ENCODE measurements around the gene AREL1. TPM values are rescaled to one million over a fixed set of nuclear protein-coding genes. Genes with fewer than 3 reads are reported as not detected.

AREL1 gene
- total RNA-seq, 2 experiments from 2014 or later: 43.6 to 44.2 TPM

- Mint-ChIP-seq H3K27me3 (no peaks in the 10 kb centered on the region), H3K4me3 (no peak overlapping the region), H3K4me1 (peaks cover 21% of the 10 kb centered on the region), H3K27ac (no peak overlapping the region), H3K36me3 (peaks cover 46% of the 10 kb centered on the region), H3K9me3 (ENCODE audit: low read depth) (no peaks in the 10 kb centered on the region)
- DNase-seq: no peak
- no peak for ATAC-seq
- CTCF ChIA-PET: interaction anchor here (0.6 kb wide), 1 partner anchor 140 kb away, joined by 3 read pairs; no protein-coding TSS in a partner anchor
Observed at GRCh38 chr14:74664717-74665116, 48.2 kb downstream of the AREL1 start.

GRCh38 chr14:74663884-74664283, 49.0 kb downstream of the AREL1 start:
- Mint-ChIP-seq H3K27me3 (no peaks in the 10 kb centered on the region), H3K4me3 (no peak overlapping the region), H3K36me3 (peaks cover 41% of the 10 kb centered on the region), H3K4me1 (peaks cover 18% of the 10 kb centered on the region), H3K27ac (no peak overlapping the region), H3K9me3 (ENCODE audit: low read depth) (no peaks in the 10 kb centered on the region)
- CTCF ChIA-PET: no interaction called here
- no peak for DNase-seq
- ATAC-seq: no peak

- Mint-ChIP-seq H3K4me1 (peaks cover 7% of the 10 kb centered on the region), H3K27ac (no peak overlapping the region), H3K4me3 (no peak overlapping the region), H3K27me3 (no peaks in the 10 kb centered on the region), H3K36me3 (peaks cover 28% of the 10 kb centered on the region), H3K9me3 (ENCODE audit: low read depth) (no peaks in the 10 kb centered on the region)
- ATAC-seq (no peak), DNase-seq (no peak)
- CTCF ChIA-PET: interaction anchor here (0.6 to 0.8 kb wide), 2 partner anchors 50 to 571 kb away, joined by 3 read pairs; partner anchors contain the start of gene LTBP2
Observed at GRCh38 chr14:74661726-74662450, 51.0 kb downstream of the AREL1 start.

GRCh38 chr14:74660863-74661262, 52.0 kb downstream of the AREL1 start:
- Mint-ChIP-seq H3K27ac (no peak overlapping the region), H3K36me3 (peaks cover 25% of the 10 kb centered on the region), H3K27me3 (no peaks in the 10 kb centered on the region), H3K4me3 (no peak overlapping the region), H3K4me1 (peaks cover 4% of the 10 kb centered on the region), H3K9me3 (ENCODE audit: low read depth) (no peaks in the 10 kb centered on the region)
- DNase-seq: no peak
- ATAC-seq: no peak
- CTCF ChIA-PET: no interaction called here

- Mint-ChIP-seq H3K4me3 (no peak overlapping the region), H3K27ac (no peak overlapping the region), H3K9me3 (ENCODE audit: low read depth) (no peaks in the 10 kb centered on the region), H3K36me3 (peaks cover 23% of the 10 kb centered on the region), H3K4me1 (no peaks in the 10 kb centered on the region), H3K27me3 (no peaks in the 10 kb centered on the region)
- DNase-seq (no peak), ATAC-seq (no peak)
- CTCF ChIA-PET: no interaction called here
Observed at GRCh38 chr14:74660167-74660566, 52.7 kb downstream of the AREL1 start.

GRCh38 chr14:74658535-74659131, 54.2 kb downstream of the AREL1 start:
- H3K4me1 Mint-ChIP-seq: no peaks in the 10 kb centered on the region
- H3K9me3 Mint-ChIP-seq (ENCODE audit: low read depth): no peaks in the 10 kb centered on the region
- CTCF ChIA-PET: interaction anchor here (1.0 to 1.3 kb wide), 2 partner anchors 47 to 146 kb away, joined by 3 read pairs; partner anchors contain the start of gene LTBP2
- no peak for DNase-seq
- peaks cover 14% of the 10 kb centered on the region for H3K36me3 Mint-ChIP-seq
- no peaks in the 10 kb centered on the region for H3K27me3 Mint-ChIP-seq
- no peak overlapping the region for H3K27ac Mint-ChIP-seq
- no peak overlapping the region for H3K4me3 Mint-ChIP-seq
- ATAC-seq: no peak

GRCh38 chr14:74656964-74657363, 55.9 kb downstream of the AREL1 start:
- ATAC-seq (no peak), DNase-seq (no peak)
- no peaks in the 10 kb centered on the region for H3K9me3 Mint-ChIP-seq (ENCODE audit: low read depth)
- H3K4me3 Mint-ChIP-seq: no peak overlapping the region
- no peak overlapping the region for H3K27ac Mint-ChIP-seq
- CTCF ChIA-PET: interaction anchor here (0.7 to 1.4 kb wide), 3 partner anchors 10 to 45 kb away, joined by 3 to 4 read pairs (median 3); partner anchors contain the start of gene LTBP2
- H3K27me3 Mint-ChIP-seq: no peaks in the 10 kb centered on the region
- H3K36me3 Mint-ChIP-seq: peaks cover 9% of the 10 kb centered on the region
- H3K4me1 Mint-ChIP-seq: no peaks in the 10 kb centered on the region

- no peaks in the 10 kb centered on the region for H3K27me3 Mint-ChIP-seq
- CTCF ChIA-PET: interaction anchor here (1.4 kb wide), 1 partner anchor 11 kb away, joined by 3 read pairs; no protein-coding TSS in a partner anchor
- no peak overlapping the region for H3K27ac Mint-ChIP-seq
- no peaks in the 10 kb centered on the region for H3K9me3 Mint-ChIP-seq (ENCODE audit: low read depth)
- H3K4me1 Mint-ChIP-seq: peaks cover 8% of the 10 kb centered on the region
- H3K4me3 Mint-ChIP-seq: no peak overlapping the region
- DNase-seq (no peak), ATAC-seq (no peak)
- peaks cover 4% of the 10 kb centered on the region for H3K36me3 Mint-ChIP-seq
Observed at GRCh38 chr14:74655599-74656395, 57.1 kb downstream of the AREL1 start.

- no peak overlapping the region for H3K4me3 Mint-ChIP-seq
- H3K27me3 Mint-ChIP-seq: no peaks in the 10 kb centered on the region
- peaks cover 4% of the 10 kb centered on the region for H3K36me3 Mint-ChIP-seq
- CTCF ChIA-PET: no interaction called here
- ATAC-seq (no peak), DNase-seq (no peak)
- no peaks in the 10 kb centered on the region for H3K9me3 Mint-ChIP-seq (ENCODE audit: low read depth)
- no peak overlapping the region for H3K27ac Mint-ChIP-seq
- peaks cover 8% of the 10 kb centered on the region for H3K4me1 Mint-ChIP-seq
Observed at GRCh38 chr14:74654931-74655330, 57.9 kb downstream of the AREL1 start.

GRCh38 chr14:74653386-74654138, 59.3 kb downstream of the AREL1 start:
- DNase-seq (no peak), ATAC-seq (no peak)
- Mint-ChIP-seq H3K27me3 (no peaks in the 10 kb centered on the region), H3K27ac (no peak overlapping the region), H3K4me3 (no peak overlapping the region), H3K4me1 (peaks cover 8% of the 10 kb centered on the region), H3K9me3 (ENCODE audit: low read depth) (no peaks in the 10 kb centered on the region), H3K36me3 (peaks cover 2% of the 10 kb centered on the region)
- CTCF ChIA-PET: interaction anchor here (1.3 to 2.4 kb wide), 3 partner anchors 8 to 41 kb away, joined by 5 to 6 read pairs (median 5); partner anchors contain the start of gene LTBP2

GRCh38 chr14:74652541-74652940, 60.3 kb downstream of the AREL1 start:
- CTCF ChIA-PET: interaction anchor here (2.4 kb wide), 1 partner anchor 10 kb away, joined by 6 read pairs; no protein-coding TSS in a partner anchor
- peaks cover 2% of the 10 kb centered on the region for H3K36me3 Mint-ChIP-seq
- H3K27me3 Mint-ChIP-seq: no peaks in the 10 kb centered on the region
- H3K4me1 Mint-ChIP-seq: peaks cover 8% of the 10 kb centered on the region
- H3K4me3 Mint-ChIP-seq: no peak overlapping the region
- no peaks in the 10 kb centered on the region for H3K9me3 Mint-ChIP-seq (ENCODE audit: low read depth)
- H3K27ac Mint-ChIP-seq: no peak overlapping the region
- ATAC-seq (no peak), DNase-seq (no peak)

GRCh38 chr14:74650927-74651686, 61.8 kb downstream of the AREL1 start:
- peaks cover 8% of the 10 kb centered on the region for H3K4me1 Mint-ChIP-seq
- CTCF ChIA-PET: interaction anchor here (1.6 to 2.4 kb wide), 2 partner anchors 8 to 42 kb away, joined by 5 to 6 read pairs; no protein-coding TSS in a partner anchor
- no peaks in the 10 kb centered on the region for H3K9me3 Mint-ChIP-seq (ENCODE audit: low read depth)
- H3K27me3 Mint-ChIP-seq: peaks cover 3% of the 10 kb centered on the region
- H3K4me3 Mint-ChIP-seq: no peak overlapping the region
- DNase-seq (no peak), ATAC-seq (no peak)
- no peaks in the 10 kb centered on the region for H3K36me3 Mint-ChIP-seq
- no peak overlapping the region for H3K27ac Mint-ChIP-seq

Measured in activated CD8-positive, alpha-beta memory T cell treated with anti-CD3 and anti-CD28 coated beads, Interleukin-2, amount 10 ng/mL, durations not matched to agents 7 days and 5 days (primary cell).